NCI-H524 (cell line): ENCODE results near the gene CD81.
A peak's percentile ranks its signal among the peaks of the same experiment; 100 is the strongest.

Experiments
- DNase-seq, 2 experiments: peaks; one replicate each; lab custom pipeline; 2025; lab: John Stamatoyannopoulos, UW

The CD81 gene

DNA sequence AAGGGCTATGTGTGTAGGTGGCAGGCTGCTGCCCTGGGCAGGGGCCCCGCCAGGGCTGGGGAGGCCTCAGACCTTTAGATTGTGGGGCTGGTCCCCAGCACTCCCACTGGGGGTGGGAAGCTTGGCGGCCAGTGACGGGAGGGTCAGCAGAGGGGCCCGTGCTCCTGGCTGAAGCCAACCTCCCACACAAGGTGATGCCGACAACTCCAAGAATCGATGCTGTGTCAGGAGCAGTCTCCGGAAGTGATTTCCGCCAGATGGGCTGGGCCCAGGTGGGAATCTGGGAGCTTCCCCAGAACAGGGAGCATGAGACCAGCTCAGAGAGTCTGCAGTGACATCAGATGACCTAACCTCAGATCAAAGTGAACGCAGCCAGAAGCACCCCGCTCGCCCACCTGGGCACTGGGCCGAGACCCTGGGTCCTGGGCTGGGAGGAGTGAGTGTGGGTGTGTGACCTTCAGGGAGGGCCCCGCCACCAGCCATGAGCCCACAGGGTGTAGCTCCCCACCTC is 59.5 kb downstream of the CD81 start:
- DNase-seq: no peak

DNA sequence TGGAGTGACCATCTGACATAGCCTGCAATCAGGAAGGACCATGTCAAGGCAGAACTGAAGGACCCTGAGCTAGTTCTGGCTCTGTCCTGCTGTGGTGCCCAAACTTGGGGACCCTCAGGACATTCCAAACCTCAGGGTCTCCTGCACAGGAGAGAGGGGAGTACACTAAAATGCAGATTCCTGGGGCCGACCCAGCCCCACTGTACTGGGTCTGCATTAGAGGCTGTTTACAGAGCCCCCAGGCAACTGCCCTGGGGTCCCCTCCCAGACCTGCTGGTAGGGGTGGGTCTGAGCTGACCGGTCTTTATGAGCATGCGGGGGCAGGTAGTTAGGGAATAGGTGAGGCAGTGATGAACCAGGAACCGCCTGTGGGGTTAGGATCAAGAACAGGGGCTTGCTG is 60.4 kb downstream of the CD81 start:
- DNase-seq: no peak

DNA sequence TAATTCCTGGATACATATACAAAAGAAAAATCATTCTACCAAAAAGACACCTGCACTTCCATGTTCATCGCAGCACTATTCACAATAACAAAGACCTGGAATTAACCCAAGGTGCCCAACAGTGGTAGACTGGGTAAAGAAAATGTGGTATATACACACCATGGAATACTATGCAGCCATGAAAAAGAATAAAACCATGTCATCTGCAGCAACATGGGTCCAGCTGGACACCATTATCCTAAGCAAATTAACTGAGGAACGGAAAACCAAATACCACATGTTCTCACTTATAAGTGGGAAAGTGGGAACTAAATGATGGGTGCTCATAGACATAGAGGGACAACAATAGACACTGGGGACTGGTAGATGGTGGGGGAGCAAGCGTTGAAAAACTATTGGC is 62.7 kb downstream of the CD81 start:
- no peak for DNase-seq

GRCh38 chr11:2440646-2441045 is 63.5 kb downstream of the CD81 start:
- no peak for DNase-seq

DNA sequence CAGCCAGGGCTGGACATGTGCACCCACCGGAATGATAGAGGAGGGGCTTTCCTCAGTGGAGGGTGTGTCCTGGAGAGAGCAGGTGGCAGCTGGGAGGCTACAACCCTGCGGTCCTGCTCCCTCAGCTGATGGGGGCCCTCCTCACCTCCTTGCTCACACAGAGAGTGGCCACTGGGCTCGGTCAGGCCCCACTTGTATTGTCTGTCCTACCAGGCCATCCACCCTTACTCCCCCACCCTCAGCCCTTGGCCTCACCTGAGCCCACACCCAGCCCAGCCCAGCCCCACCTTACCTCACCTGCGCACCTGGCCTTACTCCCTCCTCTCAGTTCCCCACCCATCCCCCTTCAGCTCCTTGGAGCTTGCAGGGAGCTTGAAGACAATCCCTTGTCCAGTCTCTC is 64.1 kb downstream of the CD81 start:
- DNase-seq: no peak

GRCh38 chr11:2442589-2442988 is 65.5 kb downstream of the CD81 start:
- DNase-seq: no peak

- no peak for DNase-seq
Measured at GRCh38 chr11:2443406-2443805, 66.3 kb downstream of the CD81 start.

- DNase-seq: peak in 1 of 2 experiments; percentile 11
Measured at GRCh38 chr11:2443881-2444820, 67.0 kb downstream of the CD81 start, which contains the start of gene TRPM5. TSS of gene TRPM5 (minus strand) at chr11:2444514. CDS start at chr11:2423036, 21,478 bp downstream.

GRCh38 chr11:2444821-2445745 is 68.0 kb downstream of the CD81 start, which contains the start of gene KCNQ1:
TSS of gene KCNQ1 (plus strand) at chr11:2445008. CDS start at chr11:2445099, 91 bp downstream.
- DNase-seq: peak in 1 of 2 experiments; percentile 27

- DNase-seq: no peak
Measured at GRCh38 chr11:2445746-2446551, 68.8 kb downstream of the CD81 start.

DNA sequence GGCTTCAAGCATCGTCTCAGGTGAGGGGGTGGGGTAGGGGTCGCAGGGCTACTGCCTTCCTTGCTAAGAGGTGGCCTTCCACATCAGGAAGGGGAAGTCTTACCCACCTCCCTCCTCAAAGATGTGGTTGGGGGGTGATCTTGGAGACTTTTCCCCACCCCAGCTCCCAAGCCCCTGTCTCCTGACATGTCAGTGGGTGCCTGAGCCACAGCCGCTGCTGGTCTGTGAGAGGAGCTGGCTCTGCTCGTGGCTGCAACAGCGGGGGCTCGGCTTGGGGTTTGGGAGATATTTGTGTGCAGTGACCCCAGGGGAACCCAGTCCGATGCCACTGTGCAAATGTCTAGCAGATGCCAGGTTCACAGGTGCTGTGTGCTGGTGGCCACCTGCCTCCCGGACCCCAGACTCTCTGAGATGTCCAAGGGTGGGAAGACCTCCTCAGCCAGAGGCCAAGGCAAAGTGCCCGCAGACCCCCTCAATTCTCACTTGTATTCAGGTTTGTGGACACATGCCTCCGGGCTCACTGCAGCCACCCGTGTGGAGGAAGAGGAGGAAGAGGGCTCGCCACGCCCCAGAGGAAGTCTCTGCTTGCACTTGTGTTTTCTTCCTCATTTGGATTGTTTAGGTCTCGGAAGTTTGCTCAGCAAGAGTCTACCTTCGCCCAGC is 69.6 kb downstream of the CD81 start:
- DNase-seq: no peak
